Body of pancreas (tissue), 4 donors: ENCODE results near the gene SLC25A1. TPM values are rescaled to one million over a fixed set of nuclear protein-coding genes. Genes with fewer than 3 reads are reported as not detected.

Source experiments
- ATAC-seq: fragments of 150-250 bp; one replicate; pipeline ENCODE4 v1.9.1; 2016
- DNase-seq, 4 donors: peaks; one replicate each; pipeline ENCODE4 v3.0.0-alpha.2; 2019
- H3K27ac ChIP-seq, 4 donors: fragments of 200-600 bp; sonication (generic); 1 replicate in 3 of 4; 2 replicates in 1 of 4; pipeline versions ENCODE4 v1.5.1 to v1.6.1; 2016 to 2019; ENCODE audit warnings: mild to moderate bottlenecking in 1 of 4, mixed read lengths in 1 of 4, moderate library complexity in 1 of 4
- H3K27me3 ChIP-seq, 2 donors: fragments of 200-600 bp; sonication (generic); one replicate each; pipeline ENCODE4 v1.6.0; 2016; ENCODE audit warnings: mild to moderate bottlenecking in 1 of 2
- H3K36me3 ChIP-seq, 2 donors: fragments of 200-600 bp; sonication (generic); replicated peaks in 1 of 2; 2 replicates each; pipeline ENCODE4 v1.5.1; 2016; ENCODE audit warnings: low read depth in 2 of 2; ENCODE audit not compliant: insufficient read depth in 1 of 2
- H3K4me1 ChIP-seq: fragments of 200-600 bp; sonication (generic); one replicate; pipeline ENCODE4 v1.6.0; 2016
- H3K4me3 ChIP-seq, 2 donors: fragments of 200-600 bp; sonication (generic); 1 replicate in 1 of 2; 2 replicates in 1 of 2; pipeline ENCODE4 v1.5.1; 2016 to 2019
- H3K9me3 ChIP-seq, 3 donors: fragments of 200-600 bp; sonication (generic); 1 replicate in 2 of 3; 2 replicates in 1 of 3; pipeline ENCODE4 v1.5.1; 2016
- CTCF ChIP-seq, 7 experiments: fragments of 450-650 bp in 4 of 7; fragments of 200-600 bp in 3 of 7; sonication (generic) in 3 of 7; IDR thresholded peaks; one replicate each; pipeline ENCODE4 v1.5.1; 2016 to 2019; ENCODE audit warnings: antibody characterized with exemption in 7 of 7
- POLR2A ChIP-seq, 3 donors: fragments of 450-650 bp; IDR thresholded peaks; one replicate each; pipeline ENCODE4 v1.6.1; 2016; ENCODE audit warnings: antibody characterized with exemption in 3 of 3, mild to moderate bottlenecking in 2 of 3
- WGBS, 2 donors: methylation state at CpG; one replicate each; pipeline ENCODE4 v1.1.5; 2017; 5-methylcytosine and 5-hydroxymethylcytosine counted together
- intact Hi-C: fragments of 100-400 bp; cut with DNase I; formaldehyde crosslinking; loops from one replicate; pipeline ENCODE4 v1.15.1; 2023
- total RNA-seq, 2 donors: library from RNA; depleted of rRNA; stranded (reverse); fragments of >200 nt; gene quantifications; one replicate each; pipeline ENCODE4 v1.1.0, GENCODE V29; 2016

SLC25A1 gene
- total RNA-seq, 2 donors from 2014 or later = 39.7 to 87.0 TPM

DNA sequence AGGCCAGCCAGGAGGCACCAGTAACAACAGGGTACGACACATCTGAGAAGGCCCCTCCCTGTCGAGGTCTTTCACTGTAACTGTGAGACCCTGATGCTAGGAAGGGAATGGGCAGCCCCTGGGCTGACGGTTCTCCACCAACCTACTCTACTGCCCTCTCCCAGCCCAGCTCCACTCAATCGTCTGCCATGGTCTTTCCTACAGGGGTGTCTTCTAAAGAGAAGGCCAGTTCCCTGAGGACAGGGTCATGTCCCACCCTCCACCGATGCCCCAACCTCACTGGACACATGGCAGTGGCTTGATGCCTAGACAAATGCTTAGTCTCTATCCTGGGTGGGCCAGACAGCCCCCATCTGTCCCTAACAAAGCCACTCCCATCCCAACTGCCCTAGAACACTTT lies 46.0 kb upstream of the SLC25A1 start:
- Histone ChIP-seq H3K27me3 (no peaks in the 10 kb centered on the region), H3K27ac (no peak overlapping the region), H3K4me3 (no peak overlapping the region), H3K4me1 (no peaks in the 10 kb centered on the region), H3K9me3 (no peaks in the 10 kb centered on the region), H3K36me3 (no peaks in the 10 kb centered on the region)
- ATAC-seq (no peak), DNase-seq (no peak)
- intact Hi-C loops = no loop called here
- no peak for TF ChIP-seq CTCF (IDR thresholded peaks at IDR 0.05)
- no peak for TF ChIP-seq POLR2A (IDR thresholded peaks at IDR 0.05)
- WGBS, 2 donors = 65 to 86% methylated on average over 3 to 5 of the region's 5 CpGs

DNA sequence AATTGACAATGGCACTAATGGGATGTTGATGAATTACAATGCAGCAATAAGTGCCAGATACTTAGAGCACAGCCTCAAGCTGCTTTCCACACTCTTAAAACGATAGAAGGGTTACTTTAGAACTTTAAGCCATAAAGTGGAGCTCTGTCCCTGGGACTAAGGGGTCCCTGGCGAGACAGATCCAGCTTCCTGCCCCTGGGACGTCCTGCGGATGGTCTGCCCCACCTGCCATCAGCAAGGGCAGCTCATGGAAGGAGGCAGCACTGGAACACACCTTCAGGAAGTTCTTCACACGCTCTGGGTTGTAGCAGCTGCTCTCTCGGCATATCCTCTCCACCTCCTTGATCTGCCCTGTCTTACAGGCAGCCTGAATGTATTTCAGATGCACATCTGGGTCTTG lies 45.1 kb upstream of the SLC25A1 start:
- no peaks in the 10 kb centered on the region for H3K36me3 ChIP-seq
- ATAC-seq (no peak), DNase-seq (no peak)
- no peaks in the 10 kb centered on the region for H3K27me3 ChIP-seq
- no peaks in the 10 kb centered on the region for H3K4me1 ChIP-seq
- 84% methylated on average over 6 of the region's 6 CpGs for WGBS, 2 donors
- no peaks in the 10 kb centered on the region for H3K9me3 ChIP-seq
- H3K4me3 ChIP-seq = no peak overlapping the region
- TF ChIP-seq CTCF (IDR thresholded peaks at IDR 0.05) = no peak
- intact Hi-C loops = no loop called here
- H3K27ac ChIP-seq = no peak overlapping the region

GRCh38 chr22:19223110-19223509 lies 44.6 kb upstream of the SLC25A1 start:
- ATAC-seq = no peak
- WGBS, 2 donors = 87 to 96% methylated on average over 9 of the region's 9 CpGs

GRCh38 chr22:19222242-19223005 lies 43.9 kb upstream of the SLC25A1 start:
- Histone ChIP-seq H3K36me3 (no peaks in the 10 kb centered on the region), H3K27me3 (no peaks in the 10 kb centered on the region), H3K4me3 (no peak overlapping the region), H3K27ac (no peak overlapping the region), H3K9me3 (no peaks in the 10 kb centered on the region), H3K4me1 (no peaks in the 10 kb centered on the region)
- intact Hi-C loops = no loop called here
- 82 to 86% methylated on average over 11 of the region's 11 CpGs for WGBS, 2 donors
- ATAC-seq = no peak
- DNase-seq = no peak
- TF ChIP-seq POLR2A (IDR thresholded peaks at IDR 0.05) (no peak), CTCF (IDR thresholded peaks at IDR 0.05) (no peak)

More at GRCh38 chr22:19223110-19223509, 44.6 kb upstream of the SLC25A1 start:
- Histone ChIP-seq H3K4me1 (no peaks in the 10 kb centered on the region), H3K9me3 (no peaks in the 10 kb centered on the region), H3K27ac (no peak overlapping the region), H3K36me3 (no peaks in the 10 kb centered on the region), H3K27me3 (no peaks in the 10 kb centered on the region), H3K4me3 (no peak overlapping the region)
- DNase-seq = no peak
- TF ChIP-seq POLR2A (IDR thresholded peaks at IDR 0.05) (no peak), CTCF (IDR thresholded peaks at IDR 0.05) (no peak)
- intact Hi-C loops = no loop called here

DNA sequence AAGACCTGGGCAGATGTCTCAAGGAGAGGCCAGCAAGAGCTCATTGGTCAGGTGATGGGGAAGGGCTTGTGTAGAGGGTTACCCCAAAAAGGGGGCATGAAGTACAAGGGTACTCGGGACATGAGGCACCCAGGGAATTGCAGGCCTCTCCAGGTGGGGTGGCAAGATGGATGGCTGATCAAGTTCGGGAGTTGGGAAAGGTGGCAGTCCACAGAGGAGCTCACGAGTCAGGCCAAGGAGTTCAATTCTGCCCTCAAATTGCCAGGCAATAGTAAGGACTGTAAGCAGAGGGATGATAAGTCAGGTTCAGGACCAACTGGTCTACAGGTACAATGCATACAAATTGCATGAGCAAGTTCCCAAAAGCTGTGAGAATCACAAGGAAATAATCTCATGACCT lies 42.3 kb upstream of the SLC25A1 start:
- DNase-seq = no peak
- ATAC-seq = no peak
- intact Hi-C loops = no loop called here
- Histone ChIP-seq H3K27ac (no peak overlapping the region), H3K4me1 (no peaks in the 10 kb centered on the region), H3K9me3 (no peaks in the 10 kb centered on the region), H3K36me3 (no peaks in the 10 kb centered on the region), H3K4me3 (no peak overlapping the region), H3K27me3 (no peaks in the 10 kb centered on the region)
- WGBS, 2 donors = 80 to 94% methylated on average over 3 of the region's 3 CpGs
- TF ChIP-seq POLR2A (IDR thresholded peaks at IDR 0.05) (no peak), CTCF (IDR thresholded peaks at IDR 0.05) (no peak)
